HK-2 (cell line): ENCODE results near the gene IDUA.
A peak's percentile ranks its signal among the peaks of the same experiment; 100 is the strongest.
"Not testable (repeated sequence)": the region's sequence is repeated elsewhere in the genome, so short reads cannot be mapped to it uniquely, and the experiment has no call there.

ENCODE experiments used
- DNase-seq: peaks from one replicate; pipeline ENCODE4 v3.0.0-alpha.2; 2018; ENCODE audit not compliant: unreplicated experiment

The IDUA gene

GRCh38 chr4:986879-987623 is at the start of gene IDUA:
Gene IDUA (plus strand): TSS chr4:987044. CDS start chr4:987085, 41 bp downstream.
- peak; percentile 94 for DNase-seq

- not testable (repeated sequence) for DNase-seq
Observed at GRCh38 chr4:939508-939907, 47.3 kb upstream of the IDUA start.

- DNase-seq: no peak
Observed at GRCh38 chr4:945274-946102, 41.4 kb upstream of the IDUA start.

GRCh38 chr4:946103-946450 is 40.8 kb upstream of the IDUA start:
- DNase-seq: no peak

- DNase-seq: no peak
Observed at GRCh38 chr4:946517-947471, 40.0 kb upstream of the IDUA start.

GRCh38 chr4:947491-947971 is 39.3 kb upstream of the IDUA start:
- no peak for DNase-seq

GRCh38 chr4:948101-948935 is 38.5 kb upstream of the IDUA start:
- no peak for DNase-seq

- no peak for DNase-seq
Observed at GRCh38 chr4:948936-949300, 37.9 kb upstream of the IDUA start.

GRCh38 chr4:949656-950055 is 37.2 kb upstream of the IDUA start:
- DNase-seq: no peak

- no peak for DNase-seq
Observed at GRCh38 chr4:950136-951020, 36.5 kb upstream of the IDUA start.

- DNase-seq: no peak
Observed at GRCh38 chr4:951186-951585, 35.7 kb upstream of the IDUA start.

GRCh38 chr4:951594-952468 is 35.0 kb upstream of the IDUA start:
- DNase-seq: no peak

- no peak for DNase-seq
Observed at GRCh38 chr4:952881-953573, 33.8 kb upstream of the IDUA start.

- DNase-seq: no peak
Observed at GRCh38 chr4:953574-953915, 33.3 kb upstream of the IDUA start.

GRCh38 chr4:954211-955020 is 32.4 kb upstream of the IDUA start:
- no peak for DNase-seq

GRCh38 chr4:955161-955921 is 31.5 kb upstream of the IDUA start:
- DNase-seq: no peak

GRCh38 chr4:955931-956381 is 30.9 kb upstream of the IDUA start:
- DNase-seq: no peak
